ENCODE data around the gene ADAMTS8.
"Not testable (repeated sequence)": the region's sequence is repeated elsewhere in the genome, so short reads cannot be mapped to it uniquely, and the experiment has no call there.

Gene ADAMTS8

DNA sequence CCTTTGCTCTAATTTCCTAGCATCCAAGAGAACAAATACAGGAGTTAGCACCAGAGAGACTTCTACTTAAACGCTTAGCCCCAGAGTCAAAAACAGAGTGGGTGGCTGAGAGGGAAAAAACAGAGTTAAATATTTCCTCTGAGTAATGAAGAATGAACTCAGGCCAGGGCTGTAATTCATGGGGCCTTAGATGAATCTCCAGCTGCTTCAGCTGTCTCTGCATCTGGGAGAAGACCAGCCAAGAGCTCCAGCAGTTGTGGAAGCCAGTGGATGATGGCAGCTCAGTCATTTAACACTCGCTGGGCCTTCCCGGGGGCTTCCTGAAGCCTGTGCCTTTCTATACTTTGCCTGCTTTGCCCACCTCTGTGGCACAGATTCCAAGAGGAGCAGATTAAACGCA is 14.3 kb upstream of the ADAMTS8 start:
- no peak for TF ChIP-seq ZFX (IDR thresholded peaks at IDR 0.05)
- TF ChIP-seq, protein P1, sequence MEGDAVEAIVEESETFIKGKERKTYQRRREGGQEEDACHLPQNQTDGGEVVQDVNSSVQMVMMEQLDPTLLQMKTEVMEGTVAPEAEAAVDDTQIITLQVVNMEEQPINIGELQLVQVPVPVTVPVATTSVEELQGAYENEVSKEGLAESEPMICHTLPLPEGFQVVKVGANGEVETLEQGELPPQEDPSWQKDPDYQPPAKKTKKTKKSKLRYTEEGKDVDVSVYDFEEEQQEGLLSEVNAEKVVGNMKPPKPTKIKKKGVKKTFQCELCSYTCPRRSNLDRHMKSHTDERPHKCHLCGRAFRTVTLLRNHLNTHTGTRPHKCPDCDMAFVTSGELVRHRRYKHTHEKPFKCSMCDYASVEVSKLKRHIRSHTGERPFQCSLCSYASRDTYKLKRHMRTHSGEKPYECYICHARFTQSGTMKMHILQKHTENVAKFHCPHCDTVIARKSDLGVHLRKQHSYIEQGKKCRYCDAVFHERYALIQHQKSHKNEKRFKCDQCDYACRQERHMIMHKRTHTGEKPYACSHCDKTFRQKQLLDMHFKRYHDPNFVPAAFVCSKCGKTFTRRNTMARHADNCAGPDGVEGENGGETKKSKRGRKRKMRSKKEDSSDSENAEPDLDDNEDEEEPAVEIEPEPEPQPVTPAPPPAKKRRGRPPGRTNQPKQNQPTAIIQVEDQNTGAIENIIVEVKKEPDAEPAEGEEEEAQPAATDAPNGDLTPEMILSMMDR (conservative IDR thresholded peaks at IDR 0.05), result no peak
- H3K27ac ChIP-seq, result no peak overlapping the region

DNA sequence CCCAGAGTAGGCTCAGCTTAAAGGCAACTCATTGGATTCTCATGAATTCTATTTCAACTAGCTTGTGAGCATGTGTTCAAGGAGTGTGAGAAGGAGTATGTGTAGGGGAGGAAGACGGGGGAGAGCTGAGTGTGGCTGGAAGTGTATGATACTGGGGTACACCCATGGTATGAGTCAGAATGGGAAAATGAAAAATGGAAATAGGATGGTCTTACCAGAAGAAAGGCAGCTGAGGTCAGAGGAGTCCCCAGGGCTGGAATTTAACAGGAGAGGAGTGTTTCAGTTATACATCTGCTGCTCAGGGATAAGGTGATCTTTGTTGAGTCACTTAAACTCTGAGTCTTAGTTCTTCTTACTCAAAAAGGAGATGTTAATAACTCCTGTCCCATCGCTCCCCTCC is 13.3 kb upstream of the ADAMTS8 start:
- TF ChIP-seq, protein P1 (conservative IDR thresholded peaks at IDR 0.05), result no peak
- no peak for TF ChIP-seq ZFX (IDR thresholded peaks at IDR 0.05)

DNA sequence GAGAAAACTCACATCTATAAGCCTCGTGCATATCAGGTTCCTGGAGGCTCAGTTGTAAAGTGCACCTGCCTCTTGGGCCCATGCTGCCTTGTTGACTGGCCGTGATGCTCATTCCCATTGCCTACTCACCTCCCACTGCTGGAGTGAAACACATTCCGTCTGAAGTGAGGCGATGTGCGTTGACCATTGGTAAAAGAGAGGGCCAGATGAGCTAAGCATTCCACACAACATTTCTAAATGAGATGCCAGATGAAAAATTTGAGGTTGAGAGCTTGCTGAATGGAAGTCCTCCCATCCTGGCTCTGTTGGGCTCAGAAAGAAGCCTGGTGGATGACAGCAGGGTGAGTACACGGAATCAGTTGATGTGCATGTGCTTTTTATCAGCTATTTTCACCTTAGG is 11.5 kb upstream of the ADAMTS8 start:
- TF ChIP-seq ZFX (IDR thresholded peaks at IDR 0.05), result no peak
- TF ChIP-seq, protein P1 (conservative IDR thresholded peaks at IDR 0.05), result no peak

More for the DNA sequence above, 13.3 kb upstream of the ADAMTS8 start:
- no peak overlapping the region for H3K27ac ChIP-seq

DNA sequence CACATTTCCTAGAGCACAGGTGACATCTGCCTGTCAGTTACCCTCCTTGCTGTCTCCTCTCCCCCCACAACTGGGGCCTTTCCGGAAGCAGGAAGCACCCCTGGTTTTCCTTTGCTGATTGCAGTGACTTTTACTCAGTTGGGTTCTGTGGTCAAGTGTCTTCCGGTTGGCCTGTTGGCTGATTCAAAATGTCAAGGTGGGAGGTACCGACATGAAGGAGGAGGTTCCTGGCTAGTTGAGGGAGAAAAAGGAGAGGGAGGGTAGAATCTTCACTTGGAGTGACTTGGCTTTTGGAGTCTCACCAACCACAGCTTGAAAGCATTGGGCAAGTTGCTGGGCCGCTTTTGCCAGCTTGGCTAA is 10.7 kb upstream of the ADAMTS8 start:
- no peak overlapping the region for H3K27ac ChIP-seq
- TF ChIP-seq, protein P1 (conservative IDR thresholded peaks at IDR 0.05), result no peak
- TF ChIP-seq ZFX (IDR thresholded peaks at IDR 0.05), result no peak

More for the DNA sequence above, 11.5 kb upstream of the ADAMTS8 start:
- H3K27ac ChIP-seq, result no peak overlapping the region

DNA sequence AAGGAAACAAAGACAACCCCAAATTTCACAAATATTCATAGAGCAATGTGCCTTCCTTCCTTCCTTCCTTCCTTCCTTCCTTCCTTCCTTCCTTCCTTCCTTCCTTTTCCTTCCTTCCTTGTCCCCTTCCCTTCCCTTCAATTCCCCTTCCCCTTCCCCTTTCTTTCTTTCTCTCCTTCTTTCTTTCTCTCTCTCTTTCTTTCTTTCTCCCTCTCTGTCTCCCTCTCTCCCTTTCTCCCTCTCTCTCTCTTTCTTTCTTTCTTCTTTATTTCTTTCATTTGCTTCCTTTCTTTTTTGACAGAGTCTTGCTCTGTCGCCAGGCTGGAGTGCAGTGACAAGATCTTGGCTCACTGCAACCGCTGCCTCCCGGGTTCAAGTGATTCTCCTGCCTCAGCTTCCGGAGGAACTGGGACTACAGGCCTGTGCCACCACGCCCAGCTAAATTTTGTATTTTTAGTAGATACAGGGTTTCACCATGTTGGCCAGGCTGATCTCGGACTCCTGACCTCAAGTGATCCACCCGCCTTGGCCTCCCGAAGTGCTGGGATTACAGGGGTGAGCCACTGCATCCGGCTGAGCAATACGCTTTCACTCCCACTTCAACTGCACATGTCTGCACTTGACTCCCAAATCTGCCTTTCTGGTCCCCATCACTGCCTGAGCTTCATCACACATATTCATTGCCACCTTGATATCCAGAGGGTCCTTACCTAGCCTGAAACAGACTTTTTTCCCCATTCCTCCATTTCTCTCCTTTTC is 10.2 kb upstream of the ADAMTS8 start:
- not testable (repeated sequence) for H3K27ac ChIP-seq

DNA sequence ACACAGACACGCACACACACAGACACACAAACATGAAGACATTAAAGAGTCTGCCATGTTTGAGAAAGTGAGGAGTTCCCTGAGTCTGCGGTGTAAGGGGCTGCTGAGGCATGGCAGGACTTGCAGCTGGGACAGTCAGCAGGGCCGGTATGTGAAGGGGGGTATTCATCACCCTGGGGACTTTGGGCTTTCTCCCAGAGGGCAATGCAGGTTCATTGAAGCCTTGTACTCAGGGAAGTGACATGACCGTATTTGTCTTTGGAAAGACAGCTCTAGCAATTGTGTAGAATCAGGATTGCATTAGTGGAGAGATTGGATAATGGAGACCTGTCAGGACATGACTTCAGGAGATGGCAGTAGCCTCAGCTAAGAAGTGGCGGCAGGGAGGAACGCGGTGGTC is 9.4 kb upstream of the ADAMTS8 start:
- H3K27ac ChIP-seq, result no peak overlapping the region
- no peak for TF ChIP-seq ZFX (IDR thresholded peaks at IDR 0.05)
- TF ChIP-seq, protein P1 (conservative IDR thresholded peaks at IDR 0.05), result no peak

DNA sequence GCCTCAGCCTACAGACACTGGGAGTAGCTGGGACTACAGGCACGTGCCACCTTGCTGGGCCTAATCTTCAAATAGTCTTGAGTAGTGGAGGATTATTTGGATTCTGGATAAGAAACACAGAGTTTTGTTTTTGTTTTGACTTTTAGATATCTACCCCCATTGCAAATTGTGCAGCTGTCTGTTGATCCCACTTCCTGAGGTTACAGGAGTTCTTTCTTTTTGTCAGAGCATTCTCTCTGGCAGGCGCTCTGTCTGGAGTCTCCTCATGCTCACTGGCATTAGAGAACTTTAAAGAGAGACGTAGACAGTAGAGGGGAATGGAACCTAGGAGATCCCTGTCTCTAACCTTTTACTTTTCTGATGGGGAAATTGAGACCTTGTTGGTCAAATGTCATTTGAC is 7.8 kb upstream of the ADAMTS8 start:
- no peak overlapping the region for H3K27ac ChIP-seq
- TF ChIP-seq ZFX (IDR thresholded peaks at IDR 0.05), result no peak
- TF ChIP-seq, protein P1 (conservative IDR thresholded peaks at IDR 0.05), result no peak

DNA sequence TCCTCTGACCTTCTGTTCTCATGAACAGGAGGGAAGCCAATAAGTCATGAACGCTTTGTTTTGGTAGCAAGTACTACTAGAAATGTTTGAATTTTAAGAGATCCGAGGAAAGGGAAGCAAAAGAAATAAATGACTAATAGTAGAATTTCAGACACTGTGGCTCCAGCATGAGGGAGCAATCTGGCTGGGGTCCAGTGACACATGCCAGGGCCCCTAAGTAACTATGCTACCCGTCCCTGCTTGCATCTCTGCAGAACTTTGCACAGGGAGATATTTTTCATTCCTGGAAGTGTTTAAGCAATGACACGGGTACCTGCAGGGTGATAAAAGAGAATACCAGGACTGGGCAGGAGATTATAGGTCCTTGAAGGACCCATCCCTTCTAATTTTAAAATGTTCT is 7.3 kb upstream of the ADAMTS8 start:
- no peak overlapping the region for H3K27ac ChIP-seq
- TF ChIP-seq ZFX (IDR thresholded peaks at IDR 0.05), result no peak
- TF ChIP-seq, protein P1 (conservative IDR thresholded peaks at IDR 0.05), result no peak
